CD14-positive monocyte (primary cell): Measurements from ENCODE around the gene SLC24A3. TPM values are rescaled to one million over a fixed set of nuclear protein-coding genes. Genes with fewer than 3 reads are reported as not detected.

Source experiments
- DNase-seq, 3 donors: peaks; one replicate each; pipeline ENCODE4 v3.0.0-alpha.2; 2011 to 2022
- H2AFZ ChIP-seq: 2 replicates; pipeline ENCODE4 v1.6.0; 2012; ENCODE audit warnings: mild to moderate bottlenecking, low read depth, low read length, inconsistent platforms; ENCODE audit not compliant: insufficient read depth, poor library complexity, severe bottlenecking
- H3K27ac ChIP-seq, 2 donors: 1 replicate in 1 of 2; 2 replicates in 1 of 2; pipeline ENCODE4 v1.5.1; 2012 to 2013; ENCODE audit warnings: low read length in 2 of 2, control low read depth in 1 of 2, inconsistent platforms in 1 of 2, low read depth in 1 of 2, mild to moderate bottlenecking in 1 of 2
- H3K27me3 ChIP-seq, 2 donors: one replicate each; pipeline versions ENCODE4 v1.6.0 to v1.6.1; 2011 to 2013; ENCODE audit warnings: low read length in 2 of 2; ENCODE audit not compliant: control insufficient read depth in 2 of 2, insufficient read depth in 2 of 2
- H3K36me3 ChIP-seq, 2 donors: replicated peaks in 1 of 2; 1 replicate in 1 of 2; 2 replicates in 1 of 2; pipeline versions ENCODE4 v1.5.1 to v1.6.1; 2012 to 2013; ENCODE audit warnings: low read length in 2 of 2, control low read depth in 1 of 2, inconsistent platforms in 1 of 2, mild to moderate bottlenecking in 1 of 2; ENCODE audit not compliant: insufficient read depth in 2 of 2, control insufficient read depth in 1 of 2
- H3K4me1 ChIP-seq, 2 donors: 1 replicate in 1 of 2; 2 replicates in 1 of 2; pipeline versions ENCODE4 v1.5.1 to v1.6.1; 2012 to 2013; ENCODE audit warnings: low read length in 2 of 2, control low read depth in 1 of 2, inconsistent platforms in 1 of 2, mild to moderate bottlenecking in 1 of 2, moderate library complexity in 1 of 2; ENCODE audit not compliant: insufficient read depth in 2 of 2, control insufficient read depth in 1 of 2
- H3K4me2 ChIP-seq: replicated peaks from 2 replicates; pipeline ENCODE3; 2012; ENCODE audit warnings: low read length, moderate library complexity, mild to moderate bottlenecking; ENCODE audit not compliant: poor library complexity, severe bottlenecking; ENCODE audit errors: extremely low read depth
- H3K4me3 ChIP-seq, 3 experiments: fragments of 200-600 bp in 1 of 3; sonication (generic) in 1 of 3; replicated peaks in 1 of 3; 1 replicate in 2 of 3; 2 replicates in 1 of 3; pipeline ENCODE4 v1.5.1; 2011 to 2013; ENCODE audit warnings: low read length in 3 of 3, mild to moderate bottlenecking in 3 of 3, control low read depth in 2 of 3, low read depth in 2 of 3, inconsistent platforms in 1 of 3, moderate library complexity in 1 of 3
- H3K79me2 ChIP-seq: 2 replicates; pipeline ENCODE4 v1.6.0; 2012; ENCODE audit warnings: mild to moderate bottlenecking, control low read depth, inconsistent platforms, low read length, moderate library complexity; ENCODE audit not compliant: insufficient read depth
- H3K9ac ChIP-seq: 2 replicates; pipeline ENCODE4 v1.6.0; 2017; ENCODE audit warnings: low read length, mild to moderate bottlenecking; ENCODE audit not compliant: insufficient read depth, poor library complexity, severe bottlenecking
- H3K9me3 ChIP-seq, 2 donors: replicated peaks in 1 of 2; 1 replicate in 1 of 2; 2 replicates in 1 of 2; pipeline versions ENCODE4 v1.5.1 to v1.6.1; 2012 to 2013; ENCODE audit warnings: low read length in 2 of 2, control low read depth in 1 of 2; ENCODE audit not compliant: control insufficient read depth in 1 of 2, insufficient read depth in 1 of 2
- H4K20me1 ChIP-seq: 2 replicates; pipeline ENCODE4 v1.6.0; 2012; ENCODE audit warnings: mild to moderate bottlenecking, low read length, control low read depth, moderate library complexity; ENCODE audit not compliant: insufficient read depth
- H3K27ac Mint-ChIP-seq, 7 donors: one replicate each; pipeline ENCODE4 v1.8.0; 2020; ENCODE audit warnings: mild to moderate bottlenecking in 7 of 7, mixed read lengths in 7 of 7, moderate library complexity in 6 of 7, inconsistent platforms in 2 of 7
- H3K27me3 Mint-ChIP-seq, 3 donors: one replicate each; pipeline ENCODE4 v1.8.0; 2021 to 2022; ENCODE audit warnings: low read depth in 3 of 3, mild to moderate bottlenecking in 3 of 3, mixed read lengths in 3 of 3, moderate library complexity in 3 of 3, inconsistent platforms in 1 of 3
- H3K36me3 Mint-ChIP-seq, 2 donors: one replicate each; pipeline ENCODE4 v1.8.0; 2020; ENCODE audit warnings: mixed read lengths in 2 of 2, inconsistent platforms in 1 of 2, mild to moderate bottlenecking in 1 of 2
- H3K4me1 Mint-ChIP-seq: one replicate; pipeline ENCODE4 v1.8.0; 2020; ENCODE audit warnings: mild to moderate bottlenecking, mixed read lengths
- H3K4me3 Mint-ChIP-seq, 2 donors: one replicate each; pipeline ENCODE4 v1.8.0; 2020; ENCODE audit warnings: mild to moderate bottlenecking in 2 of 2, mixed read lengths in 2 of 2, moderate library complexity in 1 of 2
- H3K9me3 Mint-ChIP-seq, 7 donors: one replicate each; pipeline ENCODE4 v1.8.0; 2020 to 2022; ENCODE audit warnings: mixed read lengths in 7 of 7, mild to moderate bottlenecking in 6 of 7, moderate library complexity in 6 of 7, inconsistent platforms in 2 of 7
- WGBS: methylation state at CpG from one replicate; pipeline ENCODE4 v1.1.5; 2013; ENCODE audit warnings: missing lambda C conversion rate; ENCODE audit not compliant: insufficient coverage; 5-methylcytosine and 5-hydroxymethylcytosine counted together
- intact Hi-C, 2 donors: fragments of 100-400 bp; cut with micrococcal nuclease; formaldehyde crosslinking; loops; one replicate each; pipeline versions ENCODE4 v1.15.0 to v1.15.1; 2023
- polyA plus RNA-seq, 3 donors: library from polyadenylated mRNA; depleted of rRNA in 1 of 3; unstranded in 2 of 3; stranded (reverse) in 1 of 3; fragments of 300-500 nt in 2 of 3; fragments of >200 nt in 1 of 3; fragmentation: Illumina TruSeq in 2 of 3; gene quantifications; 1 replicate in 2 of 3; 2 replicates in 1 of 3; pipeline ENCODE4 v1.2.3, GENCODE V29; 2012 to 2021
- TF ChIP-seq, protein P1 (sequence below): fragments of 200-600 bp; IDR thresholded peaks from one replicate; pipeline ENCODE4 v1.8.0; 2022; ENCODE audit warnings: antibody characterized with exemption, mild to moderate bottlenecking

The SLC24A3 gene
- polyA plus RNA-seq, 3 donors, result 0.04 to 0.08 TPM; not detected in 1

DNA sequence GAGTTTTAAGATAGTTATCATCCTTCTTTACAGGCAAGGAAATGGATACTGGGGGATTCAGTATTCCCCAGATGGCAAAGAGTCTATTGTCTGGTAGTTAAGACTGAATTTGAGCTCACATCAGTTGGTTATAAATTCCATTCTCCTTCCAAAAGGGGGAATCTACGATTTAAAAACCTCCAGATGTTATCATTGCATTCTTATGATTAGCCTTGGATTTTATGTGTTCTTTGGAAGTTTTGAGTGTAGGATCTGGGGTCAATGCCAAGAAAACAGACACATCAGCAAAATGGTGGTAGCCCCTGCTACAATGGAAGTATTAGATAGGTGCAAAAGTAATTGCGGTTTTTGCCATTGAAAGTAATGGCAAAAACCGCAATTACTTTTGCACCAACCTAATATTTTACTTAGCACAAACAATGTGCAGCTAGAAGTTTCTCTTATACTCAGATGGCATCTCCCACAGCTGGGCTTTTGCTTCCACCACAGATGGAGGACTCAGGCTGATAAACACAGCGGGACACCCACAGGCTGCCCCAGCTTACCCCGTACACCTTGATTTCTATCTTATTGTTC, 377.4 kb downstream of the SLC24A3 start:
- Mint-ChIP-seq H3K27me3 (peaks cover 0 to 2% (median 0%) of the 10 kb centered on the region in 3 donors), H3K4me3 (no peak overlapping the region), H3K4me1 (no peaks in the 10 kb centered on the region), H3K9me3 (peaks cover 0 to 1% (median 0%) of the 10 kb centered on the region in 7 donors), H3K27ac (peak overlapping the region in 1 of 7 donors; percentile 82), H3K36me3 (no peaks in the 10 kb centered on the region)
- H3K9ac ChIP-seq, result no peak overlapping the region
- no peak for DNase-seq
- no peaks in the 10 kb centered on the region for H3K27me3 ChIP-seq
- TF ChIP-seq, protein P1, sequence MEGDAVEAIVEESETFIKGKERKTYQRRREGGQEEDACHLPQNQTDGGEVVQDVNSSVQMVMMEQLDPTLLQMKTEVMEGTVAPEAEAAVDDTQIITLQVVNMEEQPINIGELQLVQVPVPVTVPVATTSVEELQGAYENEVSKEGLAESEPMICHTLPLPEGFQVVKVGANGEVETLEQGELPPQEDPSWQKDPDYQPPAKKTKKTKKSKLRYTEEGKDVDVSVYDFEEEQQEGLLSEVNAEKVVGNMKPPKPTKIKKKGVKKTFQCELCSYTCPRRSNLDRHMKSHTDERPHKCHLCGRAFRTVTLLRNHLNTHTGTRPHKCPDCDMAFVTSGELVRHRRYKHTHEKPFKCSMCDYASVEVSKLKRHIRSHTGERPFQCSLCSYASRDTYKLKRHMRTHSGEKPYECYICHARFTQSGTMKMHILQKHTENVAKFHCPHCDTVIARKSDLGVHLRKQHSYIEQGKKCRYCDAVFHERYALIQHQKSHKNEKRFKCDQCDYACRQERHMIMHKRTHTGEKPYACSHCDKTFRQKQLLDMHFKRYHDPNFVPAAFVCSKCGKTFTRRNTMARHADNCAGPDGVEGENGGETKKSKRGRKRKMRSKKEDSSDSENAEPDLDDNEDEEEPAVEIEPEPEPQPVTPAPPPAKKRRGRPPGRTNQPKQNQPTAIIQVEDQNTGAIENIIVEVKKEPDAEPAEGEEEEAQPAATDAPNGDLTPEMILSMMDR, result no peak
- H4K20me1 ChIP-seq, result no peaks in the 10 kb centered on the region
- H3K4me1 ChIP-seq, result no peaks in the 10 kb centered on the region
- H3K4me3 ChIP-seq, result no peak overlapping the region
- WGBS, result 100% methylated on average over 3 of the region's 5 CpGs
- no peak overlapping the region for H3K27ac ChIP-seq
- no peak overlapping the region for H3K4me2 ChIP-seq
- intact Hi-C loops, result no loop called here
- H3K79me2 ChIP-seq, result no peaks in the 10 kb centered on the region
- H3K36me3 ChIP-seq, result no peaks in the 10 kb centered on the region
- no peaks in the 10 kb centered on the region for H3K9me3 ChIP-seq
- H2AFZ ChIP-seq, result no peak overlapping the region

DNA sequence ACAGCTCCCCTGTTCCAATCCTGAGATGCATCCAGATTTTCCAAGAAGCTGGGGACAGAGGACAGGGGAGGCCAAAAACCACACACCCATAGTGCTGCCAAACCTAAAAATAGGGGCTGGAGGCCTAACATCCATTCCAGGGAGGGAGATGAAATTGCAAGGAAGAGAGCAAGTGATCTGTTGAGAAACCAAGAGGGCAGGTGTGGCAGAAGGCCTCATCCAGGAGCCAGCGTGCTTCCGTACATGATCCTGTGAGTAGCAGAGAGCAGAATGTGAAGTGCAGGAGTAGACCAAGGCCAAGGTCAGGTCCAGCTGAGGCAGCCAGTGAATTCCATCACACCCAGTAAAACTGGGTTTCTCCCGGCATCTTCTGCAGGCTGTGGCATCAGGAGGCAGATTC, 377.9 kb downstream of the SLC24A3 start:
- H3K27me3 Mint-ChIP-seq, result peaks cover 0 to 2% (median 2%) of the 10 kb centered on the region in 3 donors
- no peaks in the 10 kb centered on the region for H3K79me2 ChIP-seq
- intact Hi-C loops, result no loop called here
- no peak overlapping the region for H3K4me2 ChIP-seq
- H3K9ac ChIP-seq, result no peak overlapping the region
- no peaks in the 10 kb centered on the region for H3K4me1 ChIP-seq
- H3K27ac Mint-ChIP-seq, result peak overlapping the region in 1 of 7 donors; percentile 82
- H2AFZ ChIP-seq, result no peak overlapping the region
- no peaks in the 10 kb centered on the region for H3K36me3 ChIP-seq
- H3K27me3 ChIP-seq, result no peaks in the 10 kb centered on the region
- H3K9me3 Mint-ChIP-seq, result peaks cover 0 to 1% (median 0%) of the 10 kb centered on the region in 7 donors
- TF ChIP-seq, protein P1, result no peak
- DNase-seq, result no peak
- 100% methylated on average over 1 of the region's 3 CpGs for WGBS
- no peaks in the 10 kb centered on the region for H3K36me3 Mint-ChIP-seq
- no peaks in the 10 kb centered on the region for H3K4me1 Mint-ChIP-seq
- H3K9me3 ChIP-seq, result no peaks in the 10 kb centered on the region
- H3K4me3 ChIP-seq, result no peak overlapping the region
- no peak overlapping the region for H3K27ac ChIP-seq
- no peak overlapping the region for H3K4me3 Mint-ChIP-seq
- no peaks in the 10 kb centered on the region for H4K20me1 ChIP-seq
